ENCODE data around the gene COPB1.
A peak's percentile ranks its signal among the peaks of the same experiment; 100 is the strongest.

Gene COPB1

DNA sequence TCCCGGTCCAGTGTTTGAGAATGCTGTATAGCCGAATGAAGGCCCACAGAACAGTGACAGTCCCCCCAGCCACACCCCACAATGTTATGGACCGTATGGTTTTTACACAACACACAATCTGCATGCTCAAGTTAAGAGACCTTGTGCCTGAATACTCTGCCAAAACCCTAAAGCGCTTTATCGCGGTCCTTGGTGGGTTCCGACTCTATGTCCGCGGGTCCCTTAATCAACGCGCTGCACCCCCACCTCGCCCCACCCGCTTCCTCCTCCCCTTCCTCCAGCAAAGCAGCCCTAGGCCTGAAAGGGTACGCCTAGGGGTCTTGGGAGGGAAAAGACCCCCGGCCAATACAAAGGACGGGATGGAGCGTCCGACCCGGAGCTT, 442 bp downstream of the COPB1 start:
- H3K27ac ChIP-seq (ENCODE audit: low read depth, low read length) = no peak overlapping the region
- H3K36me3 ChIP-seq (ENCODE audit: control insufficient read depth, low read length) = peaks cover 49% of the 10 kb centered on the region
- no peaks in the 10 kb centered on the region for H3K9me2 ChIP-seq (replicated peaks; ENCODE audit: control insufficient read depth, low read length)

GRCh38 chr11:14480716-14481115, 18.9 kb downstream of the COPB1 start:
- Histone ChIP-seq H3F3A (ENCODE audit: control insufficient read depth, insufficient read depth) (0 out of 2 replicates have a peak, but pooled peaks cover 5% of the 10 kb centered on the region), H3K27ac (ENCODE audit: low read depth, low read length) (no peak overlapping the region; the same call in 1 of the 2 replicates), H3K79me2 (ENCODE audit: control insufficient read depth, low read length) (no peaks in the 10 kb centered on the region), H4K20me1 (ENCODE audit: control insufficient read depth, insufficient read depth, low read depth, low read length) (no peaks in the 10 kb centered on the region), H3K4me2 (ENCODE audit: low read length) (no peak overlapping the region), H3K36me3 (ENCODE audit: control insufficient read depth, low read length) (peaks cover 95% of the 10 kb centered on the region), H3K9me2 (replicated peaks; ENCODE audit: control insufficient read depth, low read length) (no peaks in the 10 kb centered on the region), H3K27me3 (ENCODE audit: control insufficient read depth, low read length) (no peaks in the 10 kb centered on the region), H3K4me3 (ENCODE audit: low read length) (no peak overlapping the region), H3K4me1 (ENCODE audit: control insufficient read depth, low read length) (no peaks in the 10 kb centered on the region), H3K9me3 (ENCODE audit: control insufficient read depth, insufficient read depth, low read length) (no peaks in the 10 kb centered on the region)
- TF ChIP-seq, protein P1, sequence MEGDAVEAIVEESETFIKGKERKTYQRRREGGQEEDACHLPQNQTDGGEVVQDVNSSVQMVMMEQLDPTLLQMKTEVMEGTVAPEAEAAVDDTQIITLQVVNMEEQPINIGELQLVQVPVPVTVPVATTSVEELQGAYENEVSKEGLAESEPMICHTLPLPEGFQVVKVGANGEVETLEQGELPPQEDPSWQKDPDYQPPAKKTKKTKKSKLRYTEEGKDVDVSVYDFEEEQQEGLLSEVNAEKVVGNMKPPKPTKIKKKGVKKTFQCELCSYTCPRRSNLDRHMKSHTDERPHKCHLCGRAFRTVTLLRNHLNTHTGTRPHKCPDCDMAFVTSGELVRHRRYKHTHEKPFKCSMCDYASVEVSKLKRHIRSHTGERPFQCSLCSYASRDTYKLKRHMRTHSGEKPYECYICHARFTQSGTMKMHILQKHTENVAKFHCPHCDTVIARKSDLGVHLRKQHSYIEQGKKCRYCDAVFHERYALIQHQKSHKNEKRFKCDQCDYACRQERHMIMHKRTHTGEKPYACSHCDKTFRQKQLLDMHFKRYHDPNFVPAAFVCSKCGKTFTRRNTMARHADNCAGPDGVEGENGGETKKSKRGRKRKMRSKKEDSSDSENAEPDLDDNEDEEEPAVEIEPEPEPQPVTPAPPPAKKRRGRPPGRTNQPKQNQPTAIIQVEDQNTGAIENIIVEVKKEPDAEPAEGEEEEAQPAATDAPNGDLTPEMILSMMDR (IDR thresholded peaks at IDR 0.05; ENCODE audit: low read depth, low read length, poor library complexity, severe bottlenecking) = no peak
- no peak for TF ChIP-seq EZH2phosphoT487 (IDR thresholded peaks at IDR 0.05; ENCODE audit: borderline replicate concordance, low read length)

More for the DNA sequence above, 442 bp downstream of the COPB1 start:
- Histone ChIP-seq H3K4me3 (ENCODE audit: low read length) (peak overlapping the region; percentile 95), H4K20me1 (ENCODE audit: control insufficient read depth, insufficient read depth, low read depth, low read length) (peaks cover 3% of the 10 kb centered on the region; the same call in 1 of the 2 replicates), H3K4me2 (ENCODE audit: low read length) (peak overlapping the region; percentile 90), H3K9me3 (ENCODE audit: control insufficient read depth, insufficient read depth, low read length) (no peaks in the 10 kb centered on the region), H3K4me1 (ENCODE audit: control insufficient read depth, low read length) (peaks cover 17% of the 10 kb centered on the region), H3K27me3 (ENCODE audit: control insufficient read depth, low read length) (no peaks in the 10 kb centered on the region), H3F3A (ENCODE audit: control insufficient read depth, insufficient read depth) (peaks cover 19% of the 10 kb centered on the region), H3K79me2 (ENCODE audit: control insufficient read depth, low read length) (peaks cover 45% of the 10 kb centered on the region)
- TF ChIP-seq, protein P1 (IDR thresholded peaks at IDR 0.05; ENCODE audit: low read depth, low read length, poor library complexity, severe bottlenecking) = no peak
- no peak for TF ChIP-seq EZH2phosphoT487 (IDR thresholded peaks at IDR 0.05; ENCODE audit: borderline replicate concordance, low read length)

GRCh38 chr11:14471127-14471526, 28.5 kb downstream of the COPB1 start:
- H3K9me2 ChIP-seq (replicated peaks; ENCODE audit: control insufficient read depth, low read length) = no peaks in the 10 kb centered on the region
- no peaks in the 10 kb centered on the region for H3K9me3 ChIP-seq (ENCODE audit: control insufficient read depth, insufficient read depth, low read length)
- 0 out of 2 replicates have a peak, but pooled peaks cover 2% of the 10 kb centered on the region for H3F3A ChIP-seq (ENCODE audit: control insufficient read depth, insufficient read depth)
- no peak overlapping the region for H3K4me3 ChIP-seq (ENCODE audit: low read length)
- no peaks in the 10 kb centered on the region for H3K79me2 ChIP-seq (ENCODE audit: control insufficient read depth, low read length)
- TF ChIP-seq EZH2phosphoT487 (IDR thresholded peaks at IDR 0.05; ENCODE audit: borderline replicate concordance, low read length) = no peak
- TF ChIP-seq, protein P1 (IDR thresholded peaks at IDR 0.05; ENCODE audit: low read depth, low read length, poor library complexity, severe bottlenecking) = no peak
- H3K4me1 ChIP-seq (ENCODE audit: control insufficient read depth, low read length) = no peaks in the 10 kb centered on the region
- no peak overlapping the region for H3K27ac ChIP-seq (ENCODE audit: low read depth, low read length)
- H3K27me3 ChIP-seq (ENCODE audit: control insufficient read depth, low read length) = no peaks in the 10 kb centered on the region
- peaks cover 96% of the 10 kb centered on the region for H3K36me3 ChIP-seq (ENCODE audit: control insufficient read depth, low read length)
- no peaks in the 10 kb centered on the region for H4K20me1 ChIP-seq (ENCODE audit: control insufficient read depth, insufficient read depth, low read depth, low read length)
- H3K4me2 ChIP-seq (ENCODE audit: low read length) = no peak overlapping the region
